HG02981 (cell line): ENCODE results near the gene CD81.
"Not testable (repeated sequence)": the region's sequence is repeated elsewhere in the genome, so short reads cannot be mapped to it uniquely, and the experiment has no call there.

Experiments
- ATAC-seq: cut with Tn5 transposase; IDR thresholded peaks from one replicate; pipeline ENCODE4 v1.9.1; 2021; ENCODE audit warnings: mild to moderate bottlenecking, moderate library complexity; ENCODE audit not compliant: unreplicated experiment

Gene CD81, protein sequence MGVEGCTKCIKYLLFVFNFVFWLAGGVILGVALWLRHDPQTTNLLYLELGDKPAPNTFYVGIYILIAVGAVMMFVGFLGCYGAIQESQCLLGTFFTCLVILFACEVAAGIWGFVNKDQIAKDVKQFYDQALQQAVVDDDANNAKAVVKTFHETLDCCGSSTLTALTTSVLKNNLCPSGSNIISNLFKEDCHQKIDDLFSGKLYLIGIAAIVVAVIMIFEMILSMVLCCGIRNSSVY

DNA sequence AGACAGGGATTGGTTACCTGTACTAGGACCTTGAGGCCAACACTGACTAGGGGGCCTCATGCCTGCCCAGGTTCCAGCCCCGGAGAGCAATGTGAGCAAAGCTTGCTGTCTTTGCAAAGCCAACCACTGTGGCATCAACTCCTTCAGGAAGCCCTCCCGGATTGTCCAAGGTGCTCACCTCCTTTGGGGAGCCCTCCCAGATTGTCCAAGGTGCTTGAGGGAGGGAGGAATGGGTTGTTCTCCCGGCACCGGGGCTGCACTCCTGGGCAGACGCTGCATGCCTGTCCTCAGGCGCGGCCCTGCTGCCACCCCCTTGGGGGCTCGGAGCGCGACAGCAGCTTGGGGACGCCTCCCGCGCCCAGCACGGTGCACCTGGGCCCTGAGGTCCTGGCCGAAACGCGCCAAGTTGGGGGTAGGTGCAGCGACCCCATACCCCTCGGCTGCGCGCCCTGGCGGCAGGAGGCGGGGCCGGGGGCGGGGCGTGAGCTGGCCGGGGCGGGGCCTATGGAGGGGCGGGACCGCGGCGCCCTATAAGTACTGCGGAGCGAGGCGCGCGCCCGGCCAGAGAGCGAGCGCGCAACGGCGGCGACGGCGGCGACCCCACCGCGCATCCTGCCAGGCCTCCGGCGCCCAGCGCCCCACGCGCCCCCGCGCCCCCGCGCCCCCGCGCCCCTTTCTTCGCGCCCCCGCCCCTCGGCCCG is at the start of gene CD81:
CD81 (plus strand) TSS at position 560 of the 701 bp plus-strand sequence. CDS start 240 bp downstream, outside the sequence.
- ATAC-seq, result peak; percentile 42

GRCh38 chr11:2328021-2328420 is 49.1 kb upstream of the CD81 start:
- no peak for ATAC-seq

- no peak for ATAC-seq
Observed at GRCh38 chr11:2328656-2329354, 48.3 kb upstream of the CD81 start.

GRCh38 chr11:2329551-2329950 is 47.6 kb upstream of the CD81 start:
- no peak for ATAC-seq

- no peak for ATAC-seq
Observed at GRCh38 chr11:2330696-2331095, 46.4 kb upstream of the CD81 start.

DNA sequence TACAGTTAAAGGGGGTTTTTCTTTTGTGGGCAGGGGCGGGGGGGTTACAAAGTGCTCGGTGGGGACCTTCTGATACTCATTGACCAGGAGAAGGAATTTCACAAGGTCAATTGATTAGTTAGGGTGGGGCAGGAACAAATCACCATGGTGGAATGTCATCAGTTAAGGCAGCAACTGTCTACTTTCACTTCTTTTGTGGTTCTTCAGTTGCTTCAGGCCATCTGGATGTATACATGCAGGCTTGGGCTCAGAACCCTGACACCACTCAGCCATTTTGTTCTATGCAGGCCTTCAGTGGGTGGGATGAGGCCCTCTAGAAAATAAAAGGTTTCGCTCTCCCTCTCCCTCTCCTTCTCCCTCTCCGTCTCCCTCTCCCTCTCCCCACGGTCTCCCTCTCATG is 45.7 kb upstream of the CD81 start:
- ATAC-seq, result no peak

DNA sequence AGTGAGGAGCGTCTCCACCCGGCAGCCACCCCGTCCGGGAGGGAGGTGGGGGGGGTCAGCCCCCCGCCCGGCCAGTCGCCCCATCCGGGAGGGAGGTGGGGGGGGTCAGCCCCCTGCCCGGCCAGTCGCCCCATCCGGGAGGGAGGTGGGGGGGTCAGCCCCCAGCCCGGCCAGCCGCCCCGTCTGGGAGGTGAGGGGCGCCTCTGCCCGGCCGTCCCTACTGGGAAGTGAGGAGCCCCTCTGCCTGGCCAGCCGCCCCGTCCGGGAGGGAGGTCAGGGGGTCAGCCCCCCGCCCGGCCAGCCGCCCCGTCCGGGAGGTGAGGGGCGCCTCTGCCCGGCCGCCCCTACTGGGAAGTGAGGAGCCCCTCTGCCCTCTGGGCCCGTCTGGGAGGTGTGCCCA is 44.5 kb upstream of the CD81 start:
- not testable (repeated sequence) for ATAC-seq

DNA sequence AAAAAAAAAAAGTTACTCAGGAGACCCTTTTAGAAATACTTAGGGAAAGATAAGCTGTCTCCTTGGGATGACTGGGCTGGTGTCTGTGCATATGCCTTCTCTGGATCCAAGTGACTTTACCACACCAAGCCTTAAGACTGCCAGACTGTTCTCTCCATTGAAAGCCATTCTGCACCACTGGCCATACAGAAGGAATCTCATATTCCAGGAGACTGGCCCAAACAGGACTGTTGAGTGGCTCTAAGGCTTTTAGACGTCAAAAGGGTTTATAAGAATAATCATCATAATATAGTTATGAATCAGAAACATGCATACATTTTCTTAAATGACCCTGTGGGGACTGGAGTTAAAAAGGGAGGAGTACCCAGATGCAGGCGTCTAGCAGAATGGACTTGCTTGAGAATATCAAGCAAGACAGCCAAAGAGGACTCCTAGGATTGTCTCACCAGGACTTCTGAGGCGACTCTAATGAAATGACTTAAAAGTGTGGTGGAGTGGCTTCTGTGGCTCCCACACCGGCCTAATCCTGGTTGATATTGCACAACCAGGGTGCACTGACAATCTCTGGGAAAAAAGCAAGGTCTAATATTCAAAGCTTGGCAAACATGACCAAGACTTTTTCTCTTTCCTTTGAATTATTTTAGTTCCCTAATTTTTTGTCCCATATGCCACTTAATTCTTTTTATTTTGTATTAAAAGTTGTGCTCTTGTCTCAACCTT is 43.5 kb upstream of the CD81 start:
- ATAC-seq, result not testable (repeated sequence)

DNA sequence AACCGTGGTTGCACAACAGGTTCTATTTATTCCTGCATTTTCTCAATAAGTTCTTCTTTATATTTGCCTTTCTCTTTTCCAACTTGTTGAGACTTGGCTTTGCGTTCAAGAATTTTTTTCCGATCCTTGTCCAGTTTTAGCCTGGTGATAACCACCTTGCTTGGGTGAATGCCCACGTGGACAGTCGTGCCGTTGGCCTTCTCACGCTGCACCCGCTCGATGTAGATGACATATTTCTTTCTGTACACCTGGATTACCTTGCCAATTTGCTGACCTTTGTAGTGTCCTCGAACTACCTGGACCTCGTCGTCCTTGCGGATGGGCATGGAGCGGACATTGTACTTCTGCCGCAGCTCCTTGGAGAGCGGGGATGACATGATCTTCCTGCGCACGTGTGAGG is 41.8 kb upstream of the CD81 start:
- not testable (repeated sequence) for ATAC-seq

DNA sequence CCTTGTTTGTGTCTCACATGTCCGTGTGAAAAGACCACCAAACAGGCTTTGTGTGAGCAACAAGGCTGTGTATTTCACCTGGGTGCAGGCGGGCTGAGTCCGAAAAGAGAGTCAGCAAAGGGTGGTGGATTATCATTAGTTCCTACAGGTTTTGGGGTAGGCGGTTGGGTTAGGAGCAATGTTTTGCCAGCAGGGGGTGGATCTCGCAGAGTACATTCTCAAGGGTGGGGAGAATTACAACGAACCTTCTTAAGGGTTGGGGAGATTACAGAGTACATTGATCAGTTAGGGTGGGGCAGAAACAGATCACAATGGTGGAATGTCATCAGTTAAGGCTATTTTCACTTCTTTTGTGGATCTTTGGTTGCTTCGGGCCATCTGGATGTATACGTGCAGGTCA is 38.4 kb upstream of the CD81 start:
- not testable (repeated sequence) for ATAC-seq

GRCh38 chr11:2342557-2342956 is 34.6 kb upstream of the CD81 start:
- ATAC-seq, result no peak

DNA sequence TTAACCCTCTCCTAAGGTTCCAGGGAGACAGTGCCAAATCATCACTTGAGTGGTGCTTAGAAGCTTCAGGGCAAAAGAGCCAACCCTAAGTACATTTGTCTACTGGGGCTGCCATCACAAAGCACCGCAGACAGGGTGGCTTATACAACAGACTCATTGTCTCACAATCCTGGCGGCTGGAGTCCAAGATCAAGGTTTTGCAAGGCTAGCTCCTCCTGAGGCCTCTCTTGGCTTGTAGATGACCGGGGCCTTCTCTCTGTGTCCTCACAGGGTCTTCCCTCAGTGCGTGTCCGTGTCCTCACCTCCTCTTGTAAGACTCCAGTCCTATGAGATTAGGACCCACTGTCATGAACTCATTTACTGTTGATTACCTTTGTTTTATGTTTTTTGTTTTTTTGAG is 34.1 kb upstream of the CD81 start:
- no peak for ATAC-seq

DNA sequence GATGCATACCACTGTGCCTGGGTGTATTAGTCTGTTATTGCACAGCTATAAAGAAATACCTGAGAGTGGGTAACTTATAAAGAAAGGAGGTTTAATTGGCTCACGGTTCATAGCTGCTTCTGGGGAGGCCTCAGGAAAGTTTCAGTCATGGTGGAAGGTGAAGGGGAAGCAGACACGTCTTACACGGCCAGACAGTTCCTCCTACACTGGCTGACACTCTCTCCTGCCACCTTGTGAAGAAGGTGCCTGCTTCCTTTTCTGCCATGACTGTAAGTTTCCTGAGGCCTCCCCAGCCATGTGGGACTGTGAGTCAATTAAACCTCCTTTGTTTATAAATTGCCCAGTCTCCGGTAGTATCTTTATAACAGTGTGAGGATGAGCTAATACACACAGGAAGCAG is 33.6 kb upstream of the CD81 start:
- ATAC-seq, result no peak

- no peak for ATAC-seq
Observed at GRCh38 chr11:2345050-2345449, 32.1 kb upstream of the CD81 start.

DNA sequence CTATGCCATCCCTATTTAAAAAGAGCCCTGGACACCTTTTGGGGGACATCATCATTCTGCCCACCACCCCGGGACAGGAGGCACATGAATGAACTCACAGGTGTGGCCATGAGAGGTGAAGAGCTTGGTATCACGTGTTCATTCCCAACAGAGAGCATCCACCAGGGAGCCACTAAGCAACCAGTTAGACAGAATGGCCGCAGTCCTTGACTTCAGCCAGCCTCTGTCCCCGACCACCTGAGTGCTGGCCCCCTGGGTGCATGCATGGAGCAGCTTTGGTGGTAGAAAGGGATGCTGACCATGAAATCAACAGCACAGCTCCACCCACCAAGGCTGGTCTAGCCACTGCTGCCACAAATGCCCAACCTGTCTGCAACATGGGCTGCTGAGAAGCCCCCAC is 31.1 kb upstream of the CD81 start:
- no peak for ATAC-seq

DNA sequence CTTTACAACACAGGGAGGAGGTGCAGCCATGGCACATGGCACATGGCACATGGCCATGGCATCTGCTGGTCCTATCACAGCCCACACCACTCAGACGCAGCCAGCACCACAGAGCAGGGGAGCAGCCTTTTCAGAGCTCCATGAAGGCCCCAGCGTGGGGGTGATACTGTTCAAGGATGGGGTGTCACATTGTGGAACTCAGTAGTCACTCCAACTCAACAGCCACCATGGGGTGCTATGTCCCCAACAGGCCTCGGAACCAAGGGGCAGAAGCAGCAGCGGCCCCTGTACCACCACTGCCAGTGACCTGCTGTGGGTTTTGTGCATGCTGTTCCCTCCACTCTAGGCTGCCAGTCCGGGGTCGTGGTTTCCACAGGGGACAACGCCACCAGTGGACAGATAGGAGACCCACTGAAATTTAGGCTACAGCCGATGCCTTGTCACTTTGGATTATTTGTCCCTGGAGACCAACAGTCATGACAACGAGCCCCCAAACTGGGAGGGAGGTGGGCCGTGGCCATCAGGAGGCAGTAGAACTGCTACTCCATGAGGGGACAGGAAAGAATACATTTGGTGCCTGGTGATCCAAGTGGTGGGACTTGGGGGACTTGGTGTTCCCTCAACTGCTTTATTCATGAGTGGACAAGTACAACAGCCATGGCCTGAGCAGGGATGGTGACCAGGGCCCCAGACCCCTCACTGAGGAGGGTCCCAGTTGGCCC is 30.4 kb upstream of the CD81 start:
- ATAC-seq, result no peak

- ATAC-seq, result no peak
Observed at GRCh38 chr11:2347308-2347830, 29.7 kb upstream of the CD81 start.

DNA sequence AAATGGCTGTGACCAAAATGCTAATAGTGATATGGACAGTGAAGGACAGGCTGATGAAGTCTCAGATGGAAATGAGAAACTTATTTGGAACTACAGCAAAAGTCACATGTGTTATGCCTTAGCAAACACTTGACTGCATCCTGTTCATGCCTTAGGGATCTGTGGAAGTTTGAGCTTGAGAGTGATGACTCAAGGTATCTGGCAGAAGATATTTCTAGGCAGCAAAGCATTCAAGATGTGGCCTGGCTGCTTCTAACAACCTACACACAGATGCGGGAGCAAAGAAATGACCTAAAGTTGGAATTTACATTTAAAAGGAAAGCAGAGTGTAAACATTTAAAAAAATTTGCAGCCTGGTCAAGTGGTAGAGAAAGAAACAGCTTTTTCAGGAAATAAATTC is 28.1 kb upstream of the CD81 start:
- ATAC-seq, result no peak

DNA sequence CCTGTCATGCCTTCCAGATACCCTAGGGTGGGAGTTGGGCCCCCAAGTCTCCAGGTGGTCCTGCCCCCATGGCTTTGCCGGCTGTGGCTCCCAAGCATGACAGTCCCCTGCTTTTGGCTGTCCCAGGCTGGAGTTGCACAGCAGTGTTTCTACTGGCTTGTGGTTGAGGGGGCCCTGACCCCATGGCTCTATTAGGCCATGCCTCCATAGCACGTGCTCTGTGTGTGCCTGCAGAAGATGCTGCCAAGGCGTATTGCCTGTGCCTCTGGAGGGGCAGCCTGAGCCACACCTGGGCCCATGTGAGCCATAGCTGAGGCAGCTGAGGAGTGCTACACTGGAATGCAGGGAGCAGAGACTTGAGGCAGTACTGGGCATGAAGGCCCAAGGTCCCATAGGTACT is 25.4 kb upstream of the CD81 start:
- ATAC-seq, result no peak

- no peak for ATAC-seq
Observed at GRCh38 chr11:2352420-2352819, 24.7 kb upstream of the CD81 start.
